Activated T-cell treated with anti-CD3 and anti-CD28 coated beads, Interleukin-2, amount 50 U/mL, for 24 hours (primary cell): ENCODE data around the gene ANKRD55.
"Not testable (repeated sequence)": the region's sequence is repeated elsewhere in the genome, so short reads cannot be mapped to it uniquely, and the experiment has no call there.

ENCODE experiments used
- DNase-seq: peaks from one replicate; pipeline ENCODE4 v3.0.0-alpha.2; 2020
- H3K27ac Mint-ChIP-seq: 2 replicates; pipeline ENCODE4 v1.8.0; 2020; ENCODE audit warnings: mild to moderate bottlenecking, mixed read lengths
- H3K27me3 Mint-ChIP-seq: 2 replicates; pipeline ENCODE4 v1.8.0; 2020; ENCODE audit warnings: mixed read lengths
- H3K36me3 Mint-ChIP-seq: 2 replicates; pipeline ENCODE4 v1.8.0; 2020; ENCODE audit warnings: low read depth, mixed read lengths
- H3K4me1 Mint-ChIP-seq: 2 replicates; pipeline ENCODE4 v1.8.0; 2020; ENCODE audit warnings: low read depth, mixed read lengths
- H3K4me3 Mint-ChIP-seq: 2 replicates; pipeline ENCODE4 v1.8.0; 2020; ENCODE audit warnings: mild to moderate bottlenecking, moderate library complexity, mixed read lengths
- H3K9me3 Mint-ChIP-seq: 2 replicates; pipeline ENCODE4 v1.8.0; 2020; ENCODE audit warnings: mixed read lengths

The ANKRD55 gene

GRCh38 chr5:56158331-56158960 is 74.7 kb downstream of the ANKRD55 start:
- peak overlapping the region; percentile 78 for H3K27ac Mint-ChIP-seq
- peaks cover 70% of the 10 kb centered on the region for H3K4me1 Mint-ChIP-seq
- H3K9me3 Mint-ChIP-seq = no peaks in the 10 kb centered on the region
- peak overlapping the region; percentile 21 for H3K4me3 Mint-ChIP-seq
- no peaks in the 10 kb centered on the region for H3K36me3 Mint-ChIP-seq
- no peaks in the 10 kb centered on the region for H3K27me3 Mint-ChIP-seq
- no peak for DNase-seq

DNA sequence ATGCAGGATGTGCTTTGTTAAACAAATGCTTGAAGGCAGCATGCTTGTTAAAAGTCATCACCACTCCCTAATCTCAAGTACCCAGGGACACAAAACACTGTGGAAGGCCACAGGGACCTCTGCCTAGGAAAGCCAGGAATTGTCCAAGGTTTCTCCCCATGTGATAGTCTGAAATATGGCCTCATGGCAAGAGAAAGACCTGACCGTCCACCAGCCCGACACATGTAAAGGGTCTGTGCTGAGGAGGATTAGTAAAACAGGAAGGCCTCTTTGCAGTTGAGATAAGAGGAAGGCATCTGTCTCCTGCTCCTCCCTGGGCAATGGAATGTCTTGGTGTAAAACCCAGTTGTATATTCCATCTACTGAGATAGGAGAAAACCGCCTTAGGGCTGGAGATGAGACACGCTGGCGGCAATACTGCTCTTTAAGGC is 75.9 kb downstream of the ANKRD55 start:
- H3K27me3 Mint-ChIP-seq, H3K36me3 Mint-ChIP-seq, H3K9me3 Mint-ChIP-seq, DNase-seq, H3K4me3 Mint-ChIP-seq: not testable (repeated sequence)
- Mint-ChIP-seq H3K27ac (peak overlapping the region; percentile 78), H3K4me1 (peaks cover 81% of the 10 kb centered on the region)

DNA sequence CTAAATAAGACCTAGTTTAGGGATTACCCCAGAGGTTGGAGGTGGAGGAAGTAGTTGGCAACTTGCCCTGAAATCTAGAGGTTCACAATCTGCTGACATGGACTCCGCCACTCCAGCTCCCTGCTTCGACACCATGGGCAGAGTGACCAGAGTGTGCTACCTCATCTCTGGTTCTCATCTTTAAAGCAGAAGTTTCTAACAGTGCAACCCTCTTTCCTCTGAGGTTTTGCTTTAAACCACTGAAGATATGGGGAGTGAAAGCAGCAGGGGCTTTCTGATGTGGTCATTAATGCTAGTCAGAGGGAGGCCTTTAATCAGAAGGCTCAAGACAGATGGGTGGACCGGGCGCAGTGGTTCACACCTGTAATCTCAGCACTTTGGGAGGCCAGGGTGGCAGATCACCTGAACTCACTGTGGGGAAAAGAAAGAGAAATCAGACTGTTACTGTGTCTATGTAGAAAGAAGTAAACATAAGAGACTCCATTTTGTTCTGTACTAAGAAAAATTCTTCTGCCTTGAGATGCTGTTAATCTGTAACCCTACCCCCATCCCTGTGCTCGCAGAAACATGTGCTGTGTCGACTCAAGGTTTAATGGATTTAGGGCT is 76.4 kb downstream of the ANKRD55 start:
- H3K4me1 Mint-ChIP-seq = peaks cover 78% of the 10 kb centered on the region
- H3K36me3 Mint-ChIP-seq, H3K9me3 Mint-ChIP-seq, H3K27me3 Mint-ChIP-seq: not testable (repeated sequence)
- peak overlapping the region; percentile 78 for H3K27ac Mint-ChIP-seq
- peak overlapping the region; percentile 23 for H3K4me3 Mint-ChIP-seq
- peak; percentile 47 for DNase-seq

GRCh38 chr5:56155992-56156584 is 77.0 kb downstream of the ANKRD55 start:
- Mint-ChIP-seq H3K27me3 (no peaks in the 10 kb centered on the region), H3K27ac (peak overlapping the region; percentile 78), H3K9me3 (no peaks in the 10 kb centered on the region), H3K4me1 (peaks cover 72% of the 10 kb centered on the region), H3K4me3 (peak overlapping the region; percentile 23), H3K36me3 (no peaks in the 10 kb centered on the region)
- no peak for DNase-seq

DNA sequence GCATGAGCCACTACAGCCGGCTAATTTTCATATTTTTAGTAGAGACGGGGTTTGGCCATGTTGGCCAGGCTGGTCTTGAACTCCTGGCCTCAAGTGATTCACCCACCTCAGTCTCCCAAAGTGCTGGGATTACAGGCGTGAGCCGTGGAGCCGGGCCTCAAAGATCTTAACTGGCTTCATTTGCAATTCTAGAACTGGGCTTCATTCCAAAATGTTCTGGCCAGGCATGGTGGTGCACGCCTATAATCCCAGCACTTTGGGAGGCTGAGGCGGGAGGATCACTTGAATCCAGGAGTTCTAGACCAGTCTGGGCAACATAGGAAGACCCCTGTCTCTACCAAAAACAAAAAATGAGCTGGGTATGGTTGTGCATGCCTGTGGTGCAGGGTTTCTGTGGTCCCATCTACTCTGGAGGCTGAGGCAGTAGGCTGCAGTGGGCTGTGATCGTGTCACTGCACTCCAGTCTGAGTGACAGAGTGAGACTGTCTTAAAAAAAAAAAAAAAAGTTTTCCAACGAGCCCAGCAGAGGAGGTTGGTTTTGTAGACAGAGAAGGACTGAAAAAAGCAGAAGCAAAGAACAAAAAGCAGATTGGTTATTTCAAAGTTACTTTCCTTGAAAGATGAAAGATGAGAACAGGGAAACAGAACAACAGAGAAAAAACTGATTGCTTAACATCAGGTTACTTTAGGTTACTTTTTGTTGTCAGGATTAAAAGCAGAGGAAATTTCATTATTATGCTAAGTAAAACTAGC is 78.2 kb downstream of the ANKRD55 start:
- no peaks in the 10 kb centered on the region for H3K36me3 Mint-ChIP-seq
- no peak overlapping the region for H3K4me3 Mint-ChIP-seq
- no peak for DNase-seq
- no peaks in the 10 kb centered on the region for H3K9me3 Mint-ChIP-seq
- no peaks in the 10 kb centered on the region for H3K27me3 Mint-ChIP-seq
- H3K4me1 Mint-ChIP-seq = peaks cover 64% of the 10 kb centered on the region
- H3K27ac Mint-ChIP-seq = peak overlapping the region; percentile 45

DNA sequence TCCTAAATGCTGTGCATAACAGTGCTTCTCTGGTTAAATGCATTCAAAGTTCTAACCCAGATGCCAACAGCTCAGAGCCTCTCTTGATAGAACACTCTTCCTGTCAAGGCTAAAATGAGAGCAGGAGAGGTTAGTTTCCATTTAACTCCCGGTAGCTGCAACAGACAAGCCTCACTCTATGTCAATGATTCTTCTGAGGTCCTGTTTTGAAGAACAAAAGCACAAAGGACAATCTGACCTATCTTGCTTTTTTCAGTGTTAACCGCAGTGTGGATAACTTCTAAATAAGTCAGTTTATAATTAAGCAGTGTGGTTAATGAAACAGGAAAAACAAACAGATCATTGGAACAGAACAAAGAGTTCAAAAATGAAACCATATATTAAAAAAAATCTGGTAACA is 80.7 kb downstream of the ANKRD55 start:
- peak overlapping the region; percentile 64 for H3K27ac Mint-ChIP-seq
- H3K4me1 Mint-ChIP-seq = peaks cover 66% of the 10 kb centered on the region
- peak overlapping the region; percentile 46 for H3K4me3 Mint-ChIP-seq
- DNase-seq = no peak
- H3K27me3 Mint-ChIP-seq = no peaks in the 10 kb centered on the region
- H3K36me3 Mint-ChIP-seq = no peaks in the 10 kb centered on the region
- H3K9me3 Mint-ChIP-seq = no peaks in the 10 kb centered on the region

- peaks cover 59% of the 10 kb centered on the region for H3K4me1 Mint-ChIP-seq
- not testable (repeated sequence) for H3K27me3 Mint-ChIP-seq
Measured at GRCh38 chr5:56150756-56151155, 82.4 kb downstream of the ANKRD55 start.

DNA sequence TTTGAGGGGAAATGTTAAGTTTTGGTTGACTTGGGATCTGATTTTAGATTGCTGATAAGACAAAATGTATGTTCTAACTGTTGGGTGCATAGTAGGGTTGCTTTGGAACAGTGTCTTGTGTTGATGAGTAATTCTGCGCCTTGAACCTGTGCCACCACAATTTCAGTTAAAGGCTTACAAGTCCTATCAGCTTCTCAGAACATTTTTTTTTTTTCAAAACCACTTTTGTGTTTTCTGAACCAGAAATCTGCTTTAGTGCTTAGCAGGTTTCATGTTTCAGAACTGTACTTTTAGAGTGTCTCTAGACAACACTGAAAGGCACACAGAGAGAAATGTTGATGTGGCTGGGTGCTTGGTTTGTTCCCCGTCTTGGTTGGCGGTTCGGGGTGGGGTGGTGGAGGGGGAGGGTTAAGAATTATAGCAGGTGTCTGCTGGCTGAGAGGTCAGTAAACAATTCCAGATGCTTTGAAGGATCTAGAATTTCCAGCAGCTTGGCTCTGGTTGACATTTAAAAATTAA is 84.6 kb downstream of the ANKRD55 start:
- Mint-ChIP-seq H3K4me3 (peak overlapping the region; percentile 35), H3K9me3 (no peaks in the 10 kb centered on the region)

More at GRCh38 chr5:56150756-56151155, 82.4 kb downstream of the ANKRD55 start:
- DNase-seq, H3K9me3 Mint-ChIP-seq, H3K4me3 Mint-ChIP-seq, H3K36me3 Mint-ChIP-seq, H3K27ac Mint-ChIP-seq: not testable (repeated sequence)

GRCh38 chr5:56147659-56148230 is 85.4 kb downstream of the ANKRD55 start:
- Mint-ChIP-seq H3K4me3 (peak overlapping the region; percentile 35), H3K9me3 (no peaks in the 10 kb centered on the region)
- DNase-seq = no peak

More for the DNA sequence above, 84.6 kb downstream of the ANKRD55 start:
- Mint-ChIP-seq H3K27me3 (no peaks in the 10 kb centered on the region), H3K27ac (peak overlapping the region; percentile 83), H3K4me1 (peaks cover 63% of the 10 kb centered on the region), H3K36me3 (no peaks in the 10 kb centered on the region)
- peak; percentile 51 for DNase-seq

GRCh38 chr5:56147106-56147505 is 86.0 kb downstream of the ANKRD55 start:
- Mint-ChIP-seq H3K9me3 (no peaks in the 10 kb centered on the region), H3K4me3 (no peak overlapping the region), H3K27ac (no peak overlapping the region), H3K4me1 (peaks cover 64% of the 10 kb centered on the region), H3K36me3 (no peaks in the 10 kb centered on the region), H3K27me3 (no peaks in the 10 kb centered on the region)
- DNase-seq = no peak

More at GRCh38 chr5:56147659-56148230, 85.4 kb downstream of the ANKRD55 start:
- H3K27ac Mint-ChIP-seq = peak overlapping the region; percentile 83
- H3K27me3 Mint-ChIP-seq = no peaks in the 10 kb centered on the region
- H3K4me1 Mint-ChIP-seq = peaks cover 64% of the 10 kb centered on the region
- H3K36me3 Mint-ChIP-seq = no peaks in the 10 kb centered on the region

GRCh38 chr5:56146674-56147073 is 86.5 kb downstream of the ANKRD55 start:
- no peaks in the 10 kb centered on the region for H3K36me3 Mint-ChIP-seq
- H3K27ac Mint-ChIP-seq = no peak overlapping the region
- peaks cover 66% of the 10 kb centered on the region for H3K4me1 Mint-ChIP-seq
- no peaks in the 10 kb centered on the region for H3K27me3 Mint-ChIP-seq
- DNase-seq = no peak
- H3K9me3 Mint-ChIP-seq = no peaks in the 10 kb centered on the region
- no peak overlapping the region for H3K4me3 Mint-ChIP-seq

DNA sequence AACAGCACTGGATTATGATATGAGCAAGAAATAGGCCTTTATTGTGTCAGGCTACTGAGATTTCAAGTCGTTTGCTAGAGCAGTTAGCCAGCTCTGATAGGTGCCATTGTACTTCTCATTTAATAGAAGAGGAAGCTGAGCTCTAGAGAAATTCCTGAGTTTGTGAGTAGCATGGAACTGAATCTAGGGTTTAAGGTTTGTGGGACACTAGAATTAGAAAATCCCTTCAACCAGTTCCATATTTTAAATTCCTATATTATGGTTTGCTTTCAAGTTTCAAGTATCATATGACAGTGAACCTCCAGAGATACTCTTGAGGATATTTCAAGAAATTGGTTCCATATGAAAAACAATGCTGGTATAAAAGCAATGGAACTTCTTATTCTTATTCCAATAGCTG is 87.6 kb downstream of the ANKRD55 start:
- Mint-ChIP-seq H3K27me3 (no peaks in the 10 kb centered on the region), H3K4me3 (no peak overlapping the region), H3K27ac (peak overlapping the region; percentile 12), H3K4me1 (peaks cover 69% of the 10 kb centered on the region), H3K9me3 (no peaks in the 10 kb centered on the region), H3K36me3 (no peaks in the 10 kb centered on the region)
- no peak for DNase-seq

DNA sequence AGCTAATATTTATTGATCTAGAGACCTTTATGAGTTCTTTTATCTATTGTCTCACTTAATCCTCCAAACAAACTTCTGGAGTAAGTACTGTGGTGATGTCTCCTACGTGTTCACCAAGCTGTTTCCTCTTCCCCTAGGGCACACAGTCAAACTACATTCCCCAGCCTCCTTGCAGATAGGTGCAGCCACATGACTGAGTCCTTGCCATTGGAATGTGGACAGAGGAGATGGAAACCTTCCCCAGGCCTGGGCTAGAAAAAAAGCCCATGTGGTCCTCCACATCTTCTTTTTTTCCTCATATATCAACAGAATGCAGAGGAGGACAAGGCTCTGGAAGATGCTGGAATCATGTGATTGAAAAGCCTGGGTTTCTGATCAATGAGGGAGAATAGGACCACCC is 88.0 kb downstream of the ANKRD55 start:
- no peak for DNase-seq
- H3K36me3 Mint-ChIP-seq = no peaks in the 10 kb centered on the region
- H3K27me3 Mint-ChIP-seq = no peaks in the 10 kb centered on the region
- H3K27ac Mint-ChIP-seq = peak overlapping the region; percentile 12
- peaks cover 69% of the 10 kb centered on the region for H3K4me1 Mint-ChIP-seq
- no peak overlapping the region for H3K4me3 Mint-ChIP-seq
- no peaks in the 10 kb centered on the region for H3K9me3 Mint-ChIP-seq

DNA sequence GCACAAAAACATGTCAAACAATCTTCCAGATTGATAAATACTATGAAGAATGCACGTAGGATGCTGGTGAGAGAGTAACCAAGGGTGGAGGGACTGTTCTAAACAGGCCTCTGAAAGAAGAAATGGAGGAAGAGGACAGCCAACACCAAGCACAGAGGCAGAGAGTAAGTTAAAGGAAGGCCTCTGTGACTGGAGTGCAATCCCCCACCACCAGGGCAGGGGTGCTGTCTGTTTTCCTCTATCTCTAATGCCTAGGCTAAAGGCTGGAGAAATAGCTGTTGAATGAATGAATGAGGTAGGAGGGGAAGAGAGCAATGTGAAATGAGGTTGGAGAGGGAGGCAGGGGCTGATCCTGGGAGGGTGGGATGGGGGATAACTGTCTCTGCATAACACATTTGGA is 88.9 kb downstream of the ANKRD55 start:
- no peaks in the 10 kb centered on the region for H3K27me3 Mint-ChIP-seq
- H3K9me3 Mint-ChIP-seq = no peaks in the 10 kb centered on the region
- H3K27ac Mint-ChIP-seq = no peak overlapping the region
- H3K4me3 Mint-ChIP-seq = no peak overlapping the region
- H3K36me3 Mint-ChIP-seq = no peaks in the 10 kb centered on the region
- H3K4me1 Mint-ChIP-seq = peaks cover 64% of the 10 kb centered on the region
- no peak for DNase-seq
